OCI-LY3 (cell line): ENCODE results near the gene ALS2.

Experiments
- CTCF ChIP-seq: fragments of 200-600, 300-600 bp; sonication (generic); IDR thresholded peaks from 2 replicates; pipeline ENCODE4 v1.5.1; 2014; ENCODE audit warnings: antibody characterized with exemption, low read length, low read depth
- EZH2phosphoT487 ChIP-seq: fragments of 200-600 bp; shearing (Covaris generic); IDR thresholded peaks from 2 replicates; pipeline ENCODE4 v1.6.1; 2018; ENCODE audit warnings: antibody characterized with exemption, mixed run types, low read depth

DNA sequence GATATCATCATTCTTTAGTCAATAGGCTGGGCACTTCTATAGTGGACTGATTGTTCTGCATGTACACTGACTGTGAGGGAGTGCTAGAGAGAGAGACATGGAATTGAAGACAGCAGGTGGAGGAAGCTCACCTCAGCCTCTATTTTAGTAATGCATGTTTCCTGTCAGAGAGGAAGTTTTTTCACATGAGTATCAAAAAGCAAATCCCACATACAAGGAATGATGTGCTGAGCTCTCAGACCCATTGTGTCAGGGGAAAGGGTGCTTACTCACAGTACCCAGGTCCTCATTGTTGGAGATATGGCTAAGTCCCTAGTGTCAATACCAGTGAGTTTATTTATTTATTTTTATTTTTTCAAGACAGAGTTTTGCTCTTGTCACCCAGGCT lies 15.7 kb upstream of the ALS2 start:
- TF ChIP-seq CTCF, result no peak
- TF ChIP-seq EZH2phosphoT487, result no peak
